SK-N-SH (cell line): Measurements from ENCODE around the gene RBM20. TPM values are rescaled to one million over a fixed set of nuclear protein-coding genes. Genes with fewer than 3 reads are reported as not detected.

Source experiments
- CTCF ChIA-PET: fragments of 300-600, 350-600 bp; formaldehyde crosslinking; extraction: SDS; loops from one replicate; lab custom pipeline; 2021; lab: Yijun Ruan, JAX
- POLR2A ChIA-PET: fragments of 350-600 bp; sonication (Branson Sonifier 250); formaldehyde crosslinking; extraction: SDS; loops from one replicate; lab custom pipeline; 2020; ENCODE audit warnings: antibody characterized with exemption, inconsistent platforms; lab: Yijun Ruan, JAX
- DNase-seq: peaks from one replicate; pipeline ENCODE4 v3.0.0; 2012
- H2AFZ ChIP-seq: fragments of 200-600 bp; sonication (generic); 2 replicates; pipeline ENCODE4 v1.8.1; 2016; ENCODE audit warnings: antibody characterized with exemption, mild to moderate bottlenecking, low read depth
- H3F3A ChIP-seq: fragments of 200-600 bp; sonication (generic); replicated peaks from 2 replicates; pipeline ENCODE3; 2016; ENCODE audit warnings: antibody characterized with exemption, mild to moderate bottlenecking; ENCODE audit not compliant: insufficient read depth
- H3K27ac ChIP-seq, 2 experiments: fragments of 200-500 bp in 1 of 2; fragments of 200-600 bp in 1 of 2; sonication (Bioruptor generic) in 1 of 2; sonication (generic), shearing (Covaris generic) in 1 of 2; 2 replicates each; pipeline versions ENCODE4 v1.5.1 to v1.6.1; 2014 to 2016; ENCODE audit warnings: low read depth in 2 of 2, inconsistent platforms in 1 of 2, low read length in 1 of 2, mild to moderate bottlenecking in 1 of 2, mixed read lengths in 1 of 2
- H3K27me3 ChIP-seq: fragments of 200-600 bp; sonication (generic), shearing (Covaris generic); 2 replicates; pipeline ENCODE4 v1.6.1; 2016; ENCODE audit warnings: mixed run types; ENCODE audit not compliant: insufficient read depth
- H3K36me3 ChIP-seq, 2 experiments: fragments of 200-500 bp in 1 of 2; fragments of 200-600 bp in 1 of 2; sonication (Bioruptor generic) in 1 of 2; sonication (generic) in 1 of 2; replicated peaks in 1 of 2; 2 replicates each; pipeline versions ENCODE3 to v1.5.1; 2014 to 2016; ENCODE audit warnings: low read length in 1 of 2, mild to moderate bottlenecking in 1 of 2; ENCODE audit not compliant: insufficient read depth in 2 of 2, control insufficient read depth in 1 of 2
- H3K4me1 ChIP-seq, 2 experiments: fragments of 200-500 bp in 1 of 2; fragments of 200-600 bp in 1 of 2; sonication (Bioruptor generic) in 1 of 2; sonication (generic), shearing (Covaris generic) in 1 of 2; 2 replicates each; pipeline versions ENCODE4 v1.5.1 to v1.6.1; 2014 to 2016; ENCODE audit warnings: low read depth in 1 of 2, low read length in 1 of 2, mixed run types in 1 of 2; ENCODE audit not compliant: insufficient read depth in 2 of 2, control insufficient read depth in 1 of 2
- H3K4me2 ChIP-seq: fragments of 200-600 bp; sonication (generic), shearing (Covaris generic); 2 replicates; pipeline ENCODE4 v1.6.1; 2017; ENCODE audit warnings: mixed run types
- H3K4me3 ChIP-seq, 2 experiments: fragments of 200-500 bp in 1 of 2; fragments of 200-600 bp in 1 of 2; sonication (Bioruptor generic) in 1 of 2; sonication (generic), shearing (Covaris generic) in 1 of 2; 2 replicates each; pipeline versions ENCODE4 v1.5.1 to v1.8.1; 2014 to 2016; ENCODE audit warnings: low read depth in 2 of 2, inconsistent platforms in 1 of 2, low read length in 1 of 2, mild to moderate bottlenecking in 1 of 2, mixed read lengths in 1 of 2, moderate library complexity in 1 of 2
- H3K79me2 ChIP-seq: fragments of 200-600 bp; sonication (generic); 2 replicates; pipeline ENCODE4 v1.8.1; 2017; ENCODE audit warnings: mild to moderate bottlenecking; ENCODE audit not compliant: insufficient read depth
- H3K9ac ChIP-seq: fragments of 200-600 bp; sonication (generic); 2 replicates; pipeline ENCODE4 v1.6.1; 2017; ENCODE audit warnings: mixed run types
- H3K9me2 ChIP-seq: fragments of 200-600 bp; sonication (generic); 2 replicates; pipeline ENCODE4 v1.6.1; 2017; ENCODE audit warnings: mixed run types
- H3K9me3 ChIP-seq: fragments of 200-600 bp; sonication (generic); 2 replicates; pipeline ENCODE4 v1.6.1; 2017; ENCODE audit warnings: mixed run types, mild to moderate bottlenecking, moderate library complexity
- H4K20me1 ChIP-seq: fragments of 200-600 bp; sonication (generic); 2 replicates; pipeline ENCODE4 v1.6.1; 2017; ENCODE audit warnings: mild to moderate bottlenecking, mixed run types; ENCODE audit not compliant: insufficient read depth
- CHD2 ChIP-seq: fragments of 150-350 bp; IDR thresholded peaks from 2 replicates; pipeline ENCODE4 v1.6.1; 2018; ENCODE audit warnings: low read length; ENCODE audit not compliant: partially characterized antibody
- ELF1 ChIP-seq: IDR thresholded peaks from 2 replicates; pipeline ENCODE4 v1.4.0; 2012
- EP300 ChIP-seq, 2 experiments: IDR thresholded peaks; 2 replicates each; pipeline versions ENCODE4 v1.4.0 to v1.6.1; 2012; ENCODE audit warnings: borderline replicate concordance in 1 of 2, low read depth in 1 of 2, low read length in 1 of 2
- EZH2phosphoT487 ChIP-seq: fragments of 200-600 bp; sonication (generic); IDR thresholded peaks from 2 replicates; pipeline ENCODE4 v1.6.1; 2017; ENCODE audit warnings: low read depth, mixed run types, mild to moderate bottlenecking, antibody characterized with exemption, moderate library complexity, borderline replicate concordance
- FOSL2 ChIP-seq: IDR thresholded peaks from 2 replicates; pipeline ENCODE4 v1.4.0; 2012; ENCODE audit warnings: low read depth, mild to moderate bottlenecking, moderate library complexity, borderline replicate concordance
- FOXM1 ChIP-seq: IDR thresholded peaks from 2 replicates; pipeline ENCODE4 v1.4.0; 2012; ENCODE audit warnings: low read depth, mild to moderate bottlenecking
- GABPA ChIP-seq: IDR thresholded peaks from 2 replicates; pipeline ENCODE4 v1.4.0; 2012; ENCODE audit warnings: low read depth, mild to moderate bottlenecking
- GATA2 ChIP-seq: sonication (generic); formaldehyde crosslinking; IDR thresholded peaks from 2 replicates; pipeline ENCODE4 v1.5.0; 2020; ENCODE audit warnings: mild to moderate bottlenecking, missing genetic modification reagents
- MEF2A ChIP-seq: IDR thresholded peaks from 2 replicates; pipeline ENCODE4 v1.4.0; 2012; ENCODE audit warnings: low read depth, borderline replicate concordance
- NFIC ChIP-seq: IDR thresholded peaks from 2 replicates; pipeline ENCODE4 v1.4.0; 2012; ENCODE audit warnings: borderline replicate concordance
- RAD21 ChIP-seq: IDR thresholded peaks from 2 replicates; pipeline ENCODE4 v1.6.1; 2012; ENCODE audit warnings: mild to moderate bottlenecking, low read length
- RFX5 ChIP-seq: IDR thresholded peaks from 2 replicates; pipeline ENCODE4 v1.6.1; 2012; ENCODE audit warnings: mild to moderate bottlenecking, improper control_type of control experiment, low read length
- RXRA ChIP-seq: IDR thresholded peaks from 2 replicates; pipeline ENCODE4 v1.4.0; 2012; ENCODE audit warnings: low read depth, mild to moderate bottlenecking, borderline replicate concordance
- SIN3A ChIP-seq: IDR thresholded peaks from 2 replicates; pipeline ENCODE4 v1.6.1; 2012; ENCODE audit warnings: low read depth, mild to moderate bottlenecking, low read length, moderate library complexity, borderline replicate concordance
- SMC3 ChIP-seq: IDR thresholded peaks from 2 replicates; pipeline ENCODE4 v1.6.1; 2012; ENCODE audit warnings: low read depth, low read length, improper control_type of control experiment
- TEAD4 ChIP-seq: IDR thresholded peaks from 2 replicates; pipeline ENCODE4 v1.4.0; 2012; ENCODE audit warnings: mild to moderate bottlenecking, borderline replicate concordance; ENCODE audit not compliant: insufficient read depth
- WGBS: methylation state at CpG from one replicate; pipeline ENCODE4 v1.1.6; 2017; ENCODE audit warnings: low lambda C conversion rate; 5-methylcytosine and 5-hydroxymethylcytosine counted together
- polyA plus RNA-seq, 3 experiments: library from polyadenylated mRNA; depleted of rRNA; stranded (reverse); fragments of >200 nt; gene quantifications; 2 replicates each; pipeline ENCODE4 v1.2.3, GENCODE V29; 2012
- TF ChIP-seq, protein P1 (sequence below): IDR thresholded peaks from 2 replicates; pipeline ENCODE4 v1.4.0; 2012; ENCODE audit warnings: low read depth, borderline replicate concordance
- TF ChIP-seq, protein P2 (sequence below): IDR thresholded peaks from 2 replicates; pipeline ENCODE4 v1.6.1; 2012; ENCODE audit warnings: mild to moderate bottlenecking, low read depth, low read length, moderate library complexity
- TF ChIP-seq, protein P3 (sequence below): fragments of 150-350 bp; IDR thresholded peaks from 2 replicates; pipeline ENCODE4 v1.6.1; 2017; ENCODE audit warnings: antibody characterized with exemption, low read length, low read depth, borderline replicate concordance
- TF ChIP-seq, protein P4 (sequence below): IDR thresholded peaks from 2 replicates; pipeline ENCODE4 v1.4.0; 2012; ENCODE audit warnings: low read depth, borderline replicate concordance

RBM20 gene
- polyA plus RNA-seq, 1 of the 3 experiments (the other 2 are of a cell fraction), result 0.64 TPM

DNA sequence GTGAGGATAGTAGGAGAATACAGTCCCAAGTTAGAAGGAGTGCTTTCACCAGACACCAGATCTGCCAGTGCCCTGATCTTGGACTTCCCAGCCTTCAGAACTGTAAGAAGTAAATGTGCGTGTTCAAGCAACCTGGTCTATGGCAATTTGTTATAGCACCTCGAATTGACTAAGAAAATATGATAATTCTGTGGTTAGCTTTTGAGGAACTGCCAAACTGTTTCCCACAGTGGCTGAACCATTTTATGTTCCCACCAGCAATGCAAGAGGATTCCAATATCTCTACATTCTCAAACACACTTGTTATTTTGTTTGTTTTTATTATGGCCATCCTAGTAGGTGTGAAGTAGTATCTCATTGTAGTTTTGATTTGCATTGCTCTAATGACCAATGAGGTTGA lies 47.0 kb downstream of the RBM20 start:
- H3K36me3 ChIP-seq, result no peaks in the 10 kb centered on the region
- H3K4me1 ChIP-seq, result no peaks in the 10 kb centered on the region; a peak in 1 of 4 replicates
- ChIA-PET CTCF (no interaction called here), POLR2A (no interaction called here)
- H3K9me2 ChIP-seq, result no peaks in the 10 kb centered on the region
- H3K27me3 ChIP-seq, result no peaks in the 10 kb centered on the region
- 50% methylated on average over 2 of the region's 2 CpGs for WGBS
- no peaks in the 10 kb centered on the region for H3K9me3 ChIP-seq
- no peak overlapping the region for H3K9ac ChIP-seq
- no peak for TF ChIP-seq EP300 (IDR thresholded peaks at IDR 0.05; ENCODE audit: borderline replicate concordance in 1 of 2, low read depth in 1 of 2, low read length in 1 of 2)
- TF ChIP-seq, protein P1, sequence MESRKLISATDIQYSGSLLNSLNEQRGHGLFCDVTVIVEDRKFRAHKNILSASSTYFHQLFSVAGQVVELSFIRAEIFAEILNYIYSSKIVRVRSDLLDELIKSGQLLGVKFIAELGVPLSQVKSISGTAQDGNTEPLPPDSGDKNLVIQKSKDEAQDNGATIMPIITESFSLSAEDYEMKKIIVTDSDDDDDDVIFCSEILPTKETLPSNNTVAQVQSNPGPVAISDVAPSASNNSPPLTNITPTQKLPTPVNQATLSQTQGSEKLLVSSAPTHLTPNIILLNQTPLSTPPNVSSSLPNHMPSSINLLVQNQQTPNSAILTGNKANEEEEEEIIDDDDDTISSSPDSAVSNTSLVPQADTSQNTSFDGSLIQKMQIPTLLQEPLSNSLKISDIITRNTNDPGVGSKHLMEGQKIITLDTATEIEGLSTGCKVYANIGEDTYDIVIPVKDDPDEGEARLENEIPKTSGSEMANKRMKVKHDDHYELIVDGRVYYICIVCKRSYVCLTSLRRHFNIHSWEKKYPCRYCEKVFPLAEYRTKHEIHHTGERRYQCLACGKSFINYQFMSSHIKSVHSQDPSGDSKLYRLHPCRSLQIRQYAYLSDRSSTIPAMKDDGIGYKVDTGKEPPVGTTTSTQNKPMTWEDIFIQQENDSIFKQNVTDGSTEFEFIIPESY, result no peak
- TF ChIP-seq, protein P2, sequence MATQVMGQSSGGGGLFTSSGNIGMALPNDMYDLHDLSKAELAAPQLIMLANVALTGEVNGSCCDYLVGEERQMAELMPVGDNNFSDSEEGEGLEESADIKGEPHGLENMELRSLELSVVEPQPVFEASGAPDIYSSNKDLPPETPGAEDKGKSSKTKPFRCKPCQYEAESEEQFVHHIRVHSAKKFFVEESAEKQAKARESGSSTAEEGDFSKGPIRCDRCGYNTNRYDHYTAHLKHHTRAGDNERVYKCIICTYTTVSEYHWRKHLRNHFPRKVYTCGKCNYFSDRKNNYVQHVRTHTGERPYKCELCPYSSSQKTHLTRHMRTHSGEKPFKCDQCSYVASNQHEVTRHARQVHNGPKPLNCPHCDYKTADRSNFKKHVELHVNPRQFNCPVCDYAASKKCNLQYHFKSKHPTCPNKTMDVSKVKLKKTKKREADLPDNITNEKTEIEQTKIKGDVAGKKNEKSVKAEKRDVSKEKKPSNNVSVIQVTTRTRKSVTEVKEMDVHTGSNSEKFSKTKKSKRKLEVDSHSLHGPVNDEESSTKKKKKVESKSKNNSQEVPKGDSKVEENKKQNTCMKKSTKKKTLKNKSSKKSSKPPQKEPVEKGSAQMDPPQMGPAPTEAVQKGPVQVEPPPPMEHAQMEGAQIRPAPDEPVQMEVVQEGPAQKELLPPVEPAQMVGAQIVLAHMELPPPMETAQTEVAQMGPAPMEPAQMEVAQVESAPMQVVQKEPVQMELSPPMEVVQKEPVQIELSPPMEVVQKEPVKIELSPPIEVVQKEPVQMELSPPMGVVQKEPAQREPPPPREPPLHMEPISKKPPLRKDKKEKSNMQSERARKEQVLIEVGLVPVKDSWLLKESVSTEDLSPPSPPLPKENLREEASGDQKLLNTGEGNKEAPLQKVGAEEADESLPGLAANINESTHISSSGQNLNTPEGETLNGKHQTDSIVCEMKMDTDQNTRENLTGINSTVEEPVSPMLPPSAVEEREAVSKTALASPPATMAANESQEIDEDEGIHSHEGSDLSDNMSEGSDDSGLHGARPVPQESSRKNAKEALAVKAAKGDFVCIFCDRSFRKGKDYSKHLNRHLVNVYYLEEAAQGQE, result no peak
- no peak for TF ChIP-seq EZH2phosphoT487
- no peak for TF ChIP-seq GABPA
- TF ChIP-seq, protein P3, sequence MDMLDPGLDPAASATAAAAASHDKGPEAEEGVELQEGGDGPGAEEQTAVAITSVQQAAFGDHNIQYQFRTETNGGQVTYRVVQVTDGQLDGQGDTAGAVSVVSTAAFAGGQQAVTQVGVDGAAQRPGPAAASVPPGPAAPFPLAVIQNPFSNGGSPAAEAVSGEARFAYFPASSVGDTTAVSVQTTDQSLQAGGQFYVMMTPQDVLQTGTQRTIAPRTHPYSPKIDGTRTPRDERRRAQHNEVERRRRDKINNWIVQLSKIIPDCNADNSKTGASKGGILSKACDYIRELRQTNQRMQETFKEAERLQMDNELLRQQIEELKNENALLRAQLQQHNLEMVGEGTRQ, result no peak
- no peak for TF ChIP-seq RXRA
- no peak for TF ChIP-seq GATA2 (CRISPR knock-in tag)
- TF ChIP-seq NFIC, result no peak
- TF ChIP-seq FOSL2, result no peak
- no peak for TF ChIP-seq FOXM1
- no peak for TF ChIP-seq RAD21
- no peak for TF ChIP-seq MEF2A
- TF ChIP-seq TEAD4, result no peak
- TF ChIP-seq, protein P4, sequence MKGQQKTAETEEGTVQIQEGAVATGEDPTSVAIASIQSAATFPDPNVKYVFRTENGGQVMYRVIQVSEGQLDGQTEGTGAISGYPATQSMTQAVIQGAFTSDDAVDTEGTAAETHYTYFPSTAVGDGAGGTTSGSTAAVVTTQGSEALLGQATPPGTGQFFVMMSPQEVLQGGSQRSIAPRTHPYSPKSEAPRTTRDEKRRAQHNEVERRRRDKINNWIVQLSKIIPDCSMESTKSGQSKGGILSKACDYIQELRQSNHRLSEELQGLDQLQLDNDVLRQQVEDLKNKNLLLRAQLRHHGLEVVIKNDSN, result no peak
- no peak for TF ChIP-seq SMC3
- TF ChIP-seq RFX5, result no peak
- no peak for TF ChIP-seq SIN3A
- TF ChIP-seq CHD2, result no peak
- TF ChIP-seq ELF1, result no peak
- H3K4me3 ChIP-seq, result no peak overlapping the region
- H4K20me1 ChIP-seq, result no peaks in the 10 kb centered on the region
- no peak for DNase-seq
- no peak overlapping the region for H3K27ac ChIP-seq
- no peaks in the 10 kb centered on the region for H3F3A ChIP-seq
- H3K79me2 ChIP-seq, result no peaks in the 10 kb centered on the region
- no peak overlapping the region for H2AFZ ChIP-seq
- H3K4me2 ChIP-seq, result no peak overlapping the region
